Endothelial cell of umbilical vein (primary cell): ENCODE measurements around the gene MYO18A.

Experiments
- CTCF ChIP-seq, 2 donors: IDR thresholded peaks; 1 replicate in 1 of 2; 2 replicates in 1 of 2; pipeline ENCODE4 v1.5.1; 2011; ENCODE audit warnings: low read length in 2 of 2, mild to moderate bottlenecking in 2 of 2, moderate library complexity in 2 of 2, control low read depth in 1 of 2, inconsistent platforms in 1 of 2, low read depth in 1 of 2; ENCODE audit not compliant: insufficient read depth in 1 of 2; ENCODE audit errors: extremely low read depth in 1 of 2
- EZH2 ChIP-seq: IDR thresholded peaks from 2 replicates; pipeline ENCODE4 v1.6.1; 2012; ENCODE audit warnings: borderline replicate concordance, low read depth, mild to moderate bottlenecking, moderate library complexity, low read length, inconsistent platforms; ENCODE audit not compliant: severe bottlenecking
- FOS ChIP-seq: IDR thresholded peaks from 2 replicates; pipeline ENCODE4 v1.6.1; 2011; ENCODE audit warnings: mild to moderate bottlenecking, low read length, moderate library complexity, borderline replicate concordance; ENCODE audit not compliant: insufficient read depth
- JUN ChIP-seq: IDR thresholded peaks from 2 replicates; pipeline ENCODE4 v1.6.1; 2011; ENCODE audit warnings: borderline replicate concordance, low read depth; ENCODE audit not compliant: insufficient read length, insufficient read depth
- POLR2A ChIP-seq: IDR thresholded peaks from 2 replicates; pipeline ENCODE4 v1.6.1; 2012; ENCODE audit warnings: low read depth, mild to moderate bottlenecking, control low read depth, low read length
- POLR2AphosphoS5 ChIP-seq: IDR thresholded peaks from 2 replicates; pipeline ENCODE4 v1.6.1; 2012; ENCODE audit warnings: low read depth, mild to moderate bottlenecking, control low read depth, low read length, moderate library complexity; ENCODE audit not compliant: insufficient read depth

GRCh38 chr17:29054835-29055234, 125.4 kb downstream of the MYO18A start:
- no peak for TF ChIP-seq POLR2A
- TF ChIP-seq CTCF (IDR thresholded peaks at IDR 0.05; ENCODE audit: extremely low read depth in 1 of 2, insufficient read depth in 1 of 2, low read depth in 1 of 2, low read length in 2 of 2) = no peak
- TF ChIP-seq JUN = no peak
- TF ChIP-seq POLR2AphosphoS5 = no peak
- no peak for TF ChIP-seq EZH2
- TF ChIP-seq FOS = no peak
